ENCODE measurements around the gene EYA3.

DNA sequence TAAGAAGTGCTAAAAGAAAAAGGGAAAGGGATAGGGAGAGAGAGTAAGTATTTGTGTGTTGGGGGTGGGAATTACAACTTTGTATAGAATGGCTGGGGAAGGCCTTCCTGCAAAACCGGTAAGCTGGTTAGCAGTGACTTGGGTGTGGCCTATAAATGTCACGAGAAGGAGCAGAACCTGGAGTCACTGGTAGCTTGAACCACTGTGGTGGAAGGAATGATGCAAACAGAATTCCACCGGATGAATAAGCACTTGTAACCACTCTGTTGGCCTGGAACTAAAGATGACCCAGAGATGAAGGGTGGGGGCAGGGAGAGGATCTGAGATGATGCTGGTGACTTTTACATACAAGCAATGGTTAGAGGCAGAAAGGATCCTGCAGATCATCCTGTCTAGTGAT is 119.7 kb downstream of the EYA3 start:
- TF ChIP-seq GATA3 (IDR thresholded peaks at IDR 0.05; ENCODE audit: low read depth, low read length), result no peak
- no peak for TF ChIP-seq GATA2 (IDR thresholded peaks at IDR 0.05; ENCODE audit: low read depth, low read length)
